ENCODE data around the gene ASL.
"Not testable (repeated sequence)": the region's sequence is repeated elsewhere in the genome, so short reads cannot be mapped to it uniquely, and the experiment has no call there.

The ASL gene

DNA sequence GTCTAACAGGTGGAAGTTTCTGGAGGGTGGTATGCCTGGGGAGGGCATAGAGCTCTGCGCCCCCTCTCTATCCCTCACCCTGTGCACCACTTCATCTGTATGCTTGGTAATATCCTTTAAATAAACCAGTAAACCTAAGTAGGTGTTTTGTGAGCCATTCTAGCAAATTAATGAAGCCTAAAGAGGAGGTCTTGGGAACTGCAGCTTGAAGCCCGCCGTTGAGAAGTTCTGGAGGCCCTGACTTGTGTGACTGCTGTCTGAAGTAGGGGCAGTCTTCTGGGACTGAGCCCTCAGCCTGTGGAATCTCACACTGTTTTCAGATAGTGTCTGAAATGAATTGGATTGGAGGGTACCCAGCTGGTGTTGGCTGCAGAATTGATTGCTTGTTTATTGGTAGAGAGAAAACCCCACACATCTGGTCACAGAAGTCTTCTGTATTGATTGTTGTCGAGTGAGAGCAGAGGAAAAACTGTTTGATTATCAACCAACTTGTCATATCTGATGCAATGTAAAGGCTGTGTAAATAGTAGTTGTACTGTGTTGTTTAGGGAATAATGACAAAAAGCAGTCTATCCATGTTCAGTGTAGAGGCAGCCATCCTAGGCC is 43.7 kb downstream of the ASL start:
- no peak for DNase-seq (ENCODE audit: low spot score)

- no peak for DNase-seq (ENCODE audit: low spot score)
Measured at GRCh38 chr7:66123175-66123528, 47.5 kb downstream of the ASL start.

DNA sequence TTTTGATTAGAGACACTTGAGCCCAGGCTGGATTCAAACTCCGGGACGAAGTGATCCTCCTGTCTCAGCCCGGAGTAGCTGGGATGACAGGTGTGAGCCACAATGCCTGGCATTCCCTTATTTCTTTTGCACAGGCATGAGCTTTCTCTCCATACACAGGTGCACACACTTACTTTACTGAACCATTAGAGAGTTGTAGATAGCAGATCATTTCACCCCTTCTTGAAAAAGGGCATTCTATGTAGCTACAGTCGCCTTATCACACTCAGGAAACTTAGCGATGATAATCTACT is 48.9 kb downstream of the ASL start:
- not testable (repeated sequence) for DNase-seq (ENCODE audit: low spot score)

GRCh38 chr7:66125052-66125694 is 49.6 kb downstream of the ASL start:
- peak; percentile 58 for DNase-seq (ENCODE audit: low spot score)

- DNase-seq (ENCODE audit: low spot score): not testable (repeated sequence)
Measured at GRCh38 chr7:66125781-66126352, 50.2 kb downstream of the ASL start.

DNA sequence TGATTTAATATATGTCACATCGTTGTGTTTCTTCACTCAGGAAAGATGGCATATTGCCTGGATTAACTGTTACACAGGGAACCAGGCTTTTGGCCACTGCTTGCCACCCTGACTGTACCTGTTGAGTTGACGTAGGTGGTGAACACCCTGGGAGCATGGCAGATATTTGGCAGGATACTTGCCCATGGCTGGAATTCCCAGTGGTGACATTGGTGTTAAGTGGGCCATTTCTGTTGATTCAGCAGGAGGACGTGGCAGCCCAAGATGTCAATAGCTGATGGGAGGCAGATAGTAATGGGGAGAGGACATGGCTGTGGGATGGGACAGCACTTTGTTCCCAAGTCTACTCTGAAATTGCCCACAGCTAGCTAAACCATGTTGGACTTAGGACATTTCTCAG is 51.6 kb downstream of the ASL start:
- DNase-seq (ENCODE audit: low spot score): not testable (repeated sequence)

- DNase-seq (ENCODE audit: low spot score): no peak
Measured at GRCh38 chr7:66138994-66139752, 63.6 kb downstream of the ASL start.

- DNase-seq (ENCODE audit: low spot score): peak; percentile 52
Measured at GRCh38 chr7:66140924-66141323, 65.3 kb downstream of the ASL start.

- DNase-seq (ENCODE audit: low spot score): no peak
Measured at GRCh38 chr7:66142334-66142733, 66.7 kb downstream of the ASL start.

DNA sequence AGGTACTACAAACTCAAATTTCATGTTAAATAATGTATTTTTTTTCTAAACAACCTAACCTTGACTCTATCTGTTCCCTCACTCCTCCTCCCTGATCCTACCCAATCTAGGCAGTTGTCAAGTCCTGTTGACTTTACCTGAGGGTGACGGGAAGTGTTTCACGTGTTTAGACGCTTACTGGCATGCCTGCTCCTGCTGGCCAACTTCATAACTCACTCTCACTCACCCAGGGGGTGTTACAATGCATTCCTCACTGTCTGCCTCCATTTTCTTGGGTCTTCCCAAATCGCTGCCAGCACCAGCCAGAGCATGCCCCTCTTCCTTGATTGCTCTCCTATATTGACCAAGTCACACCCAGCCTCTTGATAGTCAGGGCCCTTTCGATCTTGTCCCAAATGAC is 67.4 kb downstream of the ASL start:
- no peak for DNase-seq (ENCODE audit: low spot score)

Data from putamen (tissue), 1 donor.